WTC11 (cell line): ENCODE data around the gene NLRP7. TPM values are rescaled to one million over a fixed set of nuclear protein-coding genes. Genes with fewer than 3 reads are reported as not detected.
"Not testable (repeated sequence)": the region's sequence is repeated elsewhere in the genome, so short reads cannot be mapped to it uniquely, and the experiment has no call there.

ENCODE experiments used
- ATAC-seq: fragments of 200-7000 bp; cut with Tn5 transposase; 2 replicates; pipeline ENCODE4 v1.10.0; 2021; ENCODE audit warnings: mild to moderate bottlenecking, moderate library complexity
- Bru-seq: library from RNA; stranded (reverse); fragments of 400-500 nt; gene quantifications from one replicate; lab custom pipeline; 2021; lab: Mats Ljungman, UMichigan
- CTCF ChIA-PET: fragments of 300-600 bp; sonication (Branson Sonifier 250); formaldehyde crosslinking; loops from one replicate; lab custom pipeline; 2021; ENCODE audit warnings: antibody characterized with exemption; lab: Charles Lee
- POLR2A ChIA-PET: fragments of 350-600 bp; sonication (Branson Sonifier 250); formaldehyde crosslinking; loops from one replicate; lab custom pipeline; 2021; ENCODE audit warnings: antibody characterized with exemption; lab: Charles Lee
- DNase-seq: peaks from one replicate; pipeline ENCODE4 v3.0.0; 2021; ENCODE audit warnings: low spot score
- H3K27ac Mint-ChIP-seq: 2 replicates; pipeline ENCODE4 v1.8.0; 2021; ENCODE audit warnings: mixed read lengths
- H3K27me3 Mint-ChIP-seq: 2 replicates; pipeline ENCODE4 v1.8.0; 2021; ENCODE audit warnings: low read depth, mild to moderate bottlenecking, moderate library complexity, mixed read lengths
- H3K36me3 Mint-ChIP-seq: 2 replicates; pipeline ENCODE4 v1.8.0; 2021; ENCODE audit warnings: mixed read lengths
- H3K4me1 Mint-ChIP-seq: 2 replicates; pipeline ENCODE4 v1.8.0; 2022; ENCODE audit warnings: mixed read lengths
- H3K4me3 Mint-ChIP-seq: 2 replicates; pipeline ENCODE4 v1.8.0; 2021; ENCODE audit warnings: mild to moderate bottlenecking, moderate library complexity, mixed read lengths
- H3K9me3 Mint-ChIP-seq: 2 replicates; pipeline ENCODE4 v1.8.0; 2021; ENCODE audit warnings: mixed read lengths
- FOXJ3 ChIP-seq: sonication (generic); formaldehyde crosslinking; IDR thresholded peaks from 2 replicates; pipeline ENCODE4 v1.9.0; 2021; ENCODE audit warnings: missing genetic modification reagents, mild to moderate bottlenecking, borderline replicate concordance
- GTF2I ChIP-seq: fragments of 250-450 bp; sonication (Bioruptor Pico); conservative IDR thresholded peaks from 2 replicates; pipeline ENCODE4 v1.4.0; 2021; ENCODE audit warnings: mild to moderate bottlenecking
- JUN ChIP-seq: sonication (generic); formaldehyde crosslinking; IDR thresholded peaks from 2 replicates; pipeline ENCODE4 v1.8.0; 2023; ENCODE audit warnings: mild to moderate bottlenecking, missing genetic modification reagents
- MYBL2 ChIP-seq: sonication (generic); formaldehyde crosslinking; IDR thresholded peaks from 2 replicates; pipeline ENCODE4 v1.8.1; 2023; ENCODE audit warnings: mild to moderate bottlenecking, moderate library complexity, missing genetic modification reagents
- NFE2L1 ChIP-seq: sonication (generic); formaldehyde crosslinking; IDR thresholded peaks from 2 replicates; pipeline ENCODE4 v1.8.1; 2023; ENCODE audit warnings: missing genetic modification reagents
- NR2C2 ChIP-seq: sonication (generic); formaldehyde crosslinking; IDR thresholded peaks from 2 replicates; pipeline ENCODE4 v1.8.0; 2022; ENCODE audit warnings: mild to moderate bottlenecking, missing genetic modification reagents
- RORB ChIP-seq: fragments of 250-450 bp; sonication (Bioruptor Pico); IDR thresholded peaks from 2 replicates; pipeline ENCODE4 v1.9.0; 2021; ENCODE audit warnings: mild to moderate bottlenecking
- SMAD3 ChIP-seq: sonication (generic); formaldehyde crosslinking; IDR thresholded peaks from 2 replicates; pipeline ENCODE4 v1.8.0; 2022; ENCODE audit warnings: missing genetic modification reagents, mild to moderate bottlenecking, borderline replicate concordance
- SMAD4 ChIP-seq: sonication (generic); formaldehyde crosslinking; IDR thresholded peaks from 2 replicates; pipeline ENCODE4 v1.8.0; 2022; ENCODE audit warnings: mild to moderate bottlenecking, missing genetic modification reagents
- TCF7 ChIP-seq: sonication (generic); formaldehyde crosslinking; IDR thresholded peaks from 2 replicates; pipeline ENCODE4 v1.8.0; 2022; ENCODE audit warnings: mild to moderate bottlenecking, low read depth, missing genetic modification reagents, moderate library complexity
- TP53 ChIP-seq: sonication (generic); formaldehyde crosslinking; IDR thresholded peaks from 2 replicates; pipeline ENCODE4 v1.8.1; 2023; ENCODE audit warnings: mild to moderate bottlenecking, missing genetic modification reagents
- ZNF232 ChIP-seq: sonication (generic); formaldehyde crosslinking; IDR thresholded peaks from 2 replicates; pipeline ENCODE4 v1.8.0; 2022; ENCODE audit warnings: mild to moderate bottlenecking, missing genetic modification reagents
- ZNF317 ChIP-seq: sonication (generic); formaldehyde crosslinking; IDR thresholded peaks from 2 replicates; pipeline ENCODE4 v1.8.1; 2023; ENCODE audit warnings: low read depth, mild to moderate bottlenecking, moderate library complexity, missing genetic modification reagents, borderline replicate concordance
- ZNF396 ChIP-seq: fragments of 250-450 bp; sonication (Bioruptor Pico); IDR thresholded peaks from 2 replicates; pipeline ENCODE4 v1.8.0; 2021; ENCODE audit warnings: mild to moderate bottlenecking, moderate library complexity, borderline replicate concordance
- ZNF416 ChIP-seq: fragments of 250-450 bp; sonication (Bioruptor Pico); IDR thresholded peaks from 2 replicates; pipeline ENCODE4 v1.9.0; 2021; ENCODE audit warnings: mild to moderate bottlenecking, inconsistent platforms
- long read RNA-seq, 3 experiments: library from RNA in 1 of 3; library from capped mRNA in 1 of 3; library from polyadenylated mRNA in 1 of 3; unstranded in 2 of 3; stranded (forward) in 1 of 3; transcript quantifications; one replicate each; pipeline ENCODE4 v2.0.0, GENCODE V29; 2021
- total RNA-seq: library from RNA; stranded (reverse); gene quantifications from 3 replicates; pipeline ENCODE4 v1.2.3, GENCODE V29; 2021
- TF ChIP-seq, protein P1 (sequence below): sonication (generic); formaldehyde crosslinking; conservative IDR thresholded peaks from 2 replicates; pipeline ENCODE4 v1.8.1; 2022; ENCODE audit warnings: mild to moderate bottlenecking, missing genetic modification reagents
- TF ChIP-seq, protein P2 (sequence below): sonication (generic); formaldehyde crosslinking; IDR thresholded peaks from 2 replicates; pipeline ENCODE4 v1.8.1; 2022; ENCODE audit warnings: mild to moderate bottlenecking, moderate library complexity, missing genetic modification reagents
- TF ChIP-seq, protein P3 (sequence below): fragments of 250-450 bp; sonication (Bioruptor Pico); conservative IDR thresholded peaks from 2 replicates; pipeline ENCODE4 v1.9.0; 2021; ENCODE audit warnings: mild to moderate bottlenecking
- TF ChIP-seq, protein P4 (sequence below): sonication (generic); formaldehyde crosslinking; IDR thresholded peaks from 2 replicates; pipeline ENCODE4 v1.8.0; 2023; ENCODE audit warnings: missing genetic modification reagents
- TF ChIP-seq, protein P5 (sequence below): sonication (generic); formaldehyde crosslinking; IDR thresholded peaks from 2 replicates; pipeline ENCODE4 v1.8.0; 2022; ENCODE audit warnings: missing genetic modification reagents
- TF ChIP-seq, protein P6 (sequence below): sonication (generic); formaldehyde crosslinking; IDR thresholded peaks from 2 replicates; pipeline ENCODE4 v1.8.1; 2023; ENCODE audit warnings: mild to moderate bottlenecking, missing genetic modification reagents, moderate library complexity

NLRP7 gene
- total RNA-seq = 4.1 to 6.8 TPM (median 5.0 TPM) in 3 replicates
- Bru-seq, nascent RNA = percentile 12 among the genes with signal in this experiment
- long read RNA-seq, experiment 1, transcript NLRP7-209 (11 exons, 3,269 nt) = major isoform, 12 of 26 reads
- long read RNA-seq, experiment 1, transcript NLRP7-202 (10 exons, 3,250 nt) = minor isoform, 8 of 26 reads
- long read RNA-seq, experiment 1, partial matches to known transcripts = 5 of 26 reads
- long read RNA-seq, experiment 1, other reads (novel, unspliced or antisense) = 1 of 26 reads
- long read RNA-seq, experiment 2, partial matches to known transcripts = 3 of 5 reads
- long read RNA-seq, experiment 2, other reads (novel, unspliced or antisense) = 1 of 5 reads
- long read RNA-seq, experiment 3 = 0 reads

DNA sequence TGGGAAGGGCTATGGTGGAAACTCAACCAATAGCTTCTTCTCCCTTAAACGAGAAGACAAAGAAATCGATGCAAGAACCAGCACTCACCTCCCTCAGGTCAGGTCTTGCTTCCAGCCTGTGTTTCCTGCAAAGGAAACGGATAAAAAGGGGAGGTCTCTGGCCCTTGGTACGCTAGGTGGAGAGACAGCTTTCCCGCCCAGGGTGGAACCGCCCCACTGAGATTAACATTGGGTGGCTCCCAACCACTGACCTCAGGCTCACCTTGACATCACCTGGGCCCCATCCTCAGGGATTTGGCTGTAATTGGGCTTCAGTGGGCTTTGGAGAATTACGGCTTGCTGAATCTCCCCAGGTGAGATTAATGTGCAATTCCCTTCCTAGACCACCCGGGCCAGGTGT, at the start of gene NLRP7:
Gene NLRP7 (minus strand): TSS at position 150 of the 400 bp plus-strand sequence.
- Mint-ChIP-seq H3K4me3 (no peak within 1 kb of the TSS), H3K9me3 (no peaks in the 10 kb centered on the region), H3K36me3 (no peaks in the 10 kb centered on the region)
- POLR2A ChIA-PET = no interaction called here
- DNase-seq = peak; percentile 23
- TF ChIP-seq, protein P1, sequence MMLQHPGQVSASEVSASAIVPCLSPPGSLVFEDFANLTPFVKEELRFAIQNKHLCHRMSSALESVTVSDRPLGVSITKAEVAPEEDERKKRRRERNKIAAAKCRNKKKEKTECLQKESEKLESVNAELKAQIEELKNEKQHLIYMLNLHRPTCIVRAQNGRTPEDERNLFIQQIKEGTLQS (CRISPR knock-in tag) = no peak
- no peak for TF ChIP-seq RORB (CRISPR knock-in tag)
- TF ChIP-seq, protein P2, sequence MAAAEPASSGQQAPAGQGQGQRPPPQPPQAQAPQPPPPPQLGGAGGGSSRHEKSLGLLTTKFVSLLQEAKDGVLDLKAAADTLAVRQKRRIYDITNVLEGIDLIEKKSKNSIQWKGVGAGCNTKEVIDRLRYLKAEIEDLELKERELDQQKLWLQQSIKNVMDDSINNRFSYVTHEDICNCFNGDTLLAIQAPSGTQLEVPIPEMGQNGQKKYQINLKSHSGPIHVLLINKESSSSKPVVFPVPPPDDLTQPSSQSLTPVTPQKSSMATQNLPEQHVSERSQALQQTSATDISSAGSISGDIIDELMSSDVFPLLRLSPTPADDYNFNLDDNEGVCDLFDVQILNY = no peak
- TF ChIP-seq, all 79 proteins: peak for 0
- ATAC-seq = peak; percentile 72
- Mint-ChIP-seq H3K27ac (no peak within 1 kb of the TSS), H3K27me3 (no peaks in the 10 kb centered on the region), H3K4me1 (peaks cover 22% of the 10 kb centered on the region)
- CTCF ChIA-PET = interaction anchor here (0.6 kb wide), 1 partner anchor 852 kb away, joined by 3 read pairs; no protein-coding TSS in a partner anchor

DNA sequence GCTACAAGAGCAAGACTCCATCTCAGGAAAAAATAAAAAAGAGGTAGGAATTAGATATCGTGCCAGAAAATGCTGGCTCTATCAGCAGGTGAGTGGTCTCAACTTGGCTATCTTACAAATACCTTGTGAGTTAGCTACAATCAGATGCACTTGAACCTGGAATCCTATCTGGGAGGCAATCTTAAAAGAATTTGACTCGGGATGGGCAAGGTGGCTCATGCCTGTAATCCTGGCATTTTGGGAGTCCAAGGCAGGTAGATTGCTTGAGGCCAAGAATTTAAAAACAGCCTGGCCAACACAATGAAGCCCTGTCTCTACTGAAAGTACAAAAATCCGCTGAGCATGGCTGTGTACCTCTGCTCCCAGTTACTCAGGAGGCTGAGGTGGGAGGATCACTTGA, 48.2 kb upstream of the NLRP7 start:
- TF ChIP-seq TCF7 (CRISPR knock-in tag) (no peak), SMAD4 (CRISPR knock-in tag) (no peak), JUN (CRISPR knock-in tag) (no peak), FOXJ3 (no peak), NFE2L1 (CRISPR knock-in tag) (no peak), NR2C2 (CRISPR knock-in tag) (no peak), SMAD3 (CRISPR knock-in tag) (no peak), ZNF317 (CRISPR knock-in tag) (no peak), MYBL2 (CRISPR knock-in tag) (no peak), GTF2I (CRISPR knock-in tag) (no peak), TP53 (CRISPR knock-in tag) (no peak), ZNF232 (no peak), ZNF396 (no peak), ZNF416 (no peak)
- TF ChIP-seq, protein P3, sequence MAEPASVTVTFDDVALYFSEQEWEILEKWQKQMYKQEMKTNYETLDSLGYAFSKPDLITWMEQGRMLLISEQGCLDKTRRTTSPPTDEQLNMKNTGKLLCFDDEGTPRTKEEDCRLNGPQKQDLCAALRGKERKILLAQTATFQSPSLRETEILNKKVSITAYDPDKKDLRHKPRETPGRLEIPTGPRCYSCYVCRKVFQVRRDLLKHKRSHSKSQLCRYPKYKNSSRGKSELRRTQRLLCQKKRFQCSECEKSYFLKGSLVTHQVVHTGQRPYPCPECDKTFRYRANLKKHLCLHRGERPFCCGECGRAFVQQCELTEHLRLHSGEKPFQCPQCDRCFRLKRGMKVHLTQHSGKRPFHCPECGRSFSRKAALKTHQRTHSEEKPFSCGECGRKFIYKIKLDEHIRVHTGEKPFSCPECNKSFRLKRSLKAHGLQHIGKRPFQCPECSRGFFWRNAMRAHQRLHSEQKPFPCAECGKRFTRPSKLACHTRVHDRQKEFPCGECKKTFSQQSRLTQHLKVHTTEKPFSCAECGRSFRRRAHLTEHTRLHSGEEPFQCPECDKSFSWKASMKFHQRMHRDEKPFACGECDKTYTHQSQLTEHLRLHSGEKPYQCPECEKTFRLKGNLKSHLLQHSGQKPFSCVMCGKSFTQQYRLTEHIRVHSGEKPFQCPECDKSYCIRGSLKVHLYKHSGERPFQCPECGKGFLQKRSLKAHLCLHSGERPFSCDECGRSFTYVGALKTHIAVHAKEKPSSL = no peak
- TF ChIP-seq, protein P4, sequence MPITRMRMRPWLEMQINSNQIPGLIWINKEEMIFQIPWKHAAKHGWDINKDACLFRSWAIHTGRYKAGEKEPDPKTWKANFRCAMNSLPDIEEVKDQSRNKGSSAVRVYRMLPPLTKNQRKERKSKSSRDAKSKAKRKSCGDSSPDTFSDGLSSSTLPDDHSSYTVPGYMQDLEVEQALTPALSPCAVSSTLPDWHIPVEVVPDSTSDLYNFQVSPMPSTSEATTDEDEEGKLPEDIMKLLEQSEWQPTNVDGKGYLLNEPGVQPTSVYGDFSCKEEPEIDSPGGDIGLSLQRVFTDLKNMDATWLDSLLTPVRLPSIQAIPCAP (CRISPR knock-in tag) = no peak
- TF ChIP-seq, protein P1 (CRISPR knock-in tag) = no peak
- TF ChIP-seq, protein P5, sequence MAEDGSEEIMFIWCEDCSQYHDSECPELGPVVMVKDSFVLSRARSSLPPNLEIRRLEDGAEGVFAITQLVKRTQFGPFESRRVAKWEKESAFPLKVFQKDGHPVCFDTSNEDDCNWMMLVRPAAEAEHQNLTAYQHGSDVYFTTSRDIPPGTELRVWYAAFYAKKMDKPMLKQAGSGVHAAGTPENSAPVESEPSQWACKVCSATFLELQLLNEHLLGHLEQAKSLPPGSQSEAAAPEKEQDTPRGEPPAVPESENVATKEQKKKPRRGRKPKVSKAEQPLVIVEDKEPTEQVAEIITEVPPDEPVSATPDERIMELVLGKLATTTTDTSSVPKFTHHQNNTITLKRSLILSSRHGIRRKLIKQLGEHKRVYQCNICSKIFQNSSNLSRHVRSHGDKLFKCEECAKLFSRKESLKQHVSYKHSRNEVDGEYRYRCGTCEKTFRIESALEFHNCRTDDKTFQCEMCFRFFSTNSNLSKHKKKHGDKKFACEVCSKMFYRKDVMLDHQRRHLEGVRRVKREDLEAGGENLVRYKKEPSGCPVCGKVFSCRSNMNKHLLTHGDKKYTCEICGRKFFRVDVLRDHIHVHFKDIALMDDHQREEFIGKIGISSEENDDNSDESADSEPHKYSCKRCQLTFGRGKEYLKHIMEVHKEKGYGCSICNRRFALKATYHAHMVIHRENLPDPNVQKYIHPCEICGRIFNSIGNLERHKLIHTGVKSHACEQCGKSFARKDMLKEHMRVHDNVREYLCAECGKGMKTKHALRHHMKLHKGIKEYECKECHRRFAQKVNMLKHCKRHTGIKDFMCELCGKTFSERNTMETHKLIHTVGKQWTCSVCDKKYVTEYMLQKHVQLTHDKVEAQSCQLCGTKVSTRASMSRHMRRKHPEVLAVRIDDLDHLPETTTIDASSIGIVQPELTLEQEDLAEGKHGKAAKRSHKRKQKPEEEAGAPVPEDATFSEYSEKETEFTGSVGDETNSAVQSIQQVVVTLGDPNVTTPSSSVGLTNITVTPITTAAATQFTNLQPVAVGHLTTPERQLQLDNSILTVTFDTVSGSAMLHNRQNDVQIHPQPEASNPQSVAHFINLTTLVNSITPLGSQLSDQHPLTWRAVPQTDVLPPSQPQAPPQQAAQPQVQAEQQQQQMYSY (CRISPR knock-in tag) = no peak
- TF ChIP-seq, protein P6, sequence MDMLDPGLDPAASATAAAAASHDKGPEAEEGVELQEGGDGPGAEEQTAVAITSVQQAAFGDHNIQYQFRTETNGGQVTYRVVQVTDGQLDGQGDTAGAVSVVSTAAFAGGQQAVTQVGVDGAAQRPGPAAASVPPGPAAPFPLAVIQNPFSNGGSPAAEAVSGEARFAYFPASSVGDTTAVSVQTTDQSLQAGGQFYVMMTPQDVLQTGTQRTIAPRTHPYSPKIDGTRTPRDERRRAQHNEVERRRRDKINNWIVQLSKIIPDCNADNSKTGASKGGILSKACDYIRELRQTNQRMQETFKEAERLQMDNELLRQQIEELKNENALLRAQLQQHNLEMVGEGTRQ (CRISPR knock-in tag) = no peak

DNA sequence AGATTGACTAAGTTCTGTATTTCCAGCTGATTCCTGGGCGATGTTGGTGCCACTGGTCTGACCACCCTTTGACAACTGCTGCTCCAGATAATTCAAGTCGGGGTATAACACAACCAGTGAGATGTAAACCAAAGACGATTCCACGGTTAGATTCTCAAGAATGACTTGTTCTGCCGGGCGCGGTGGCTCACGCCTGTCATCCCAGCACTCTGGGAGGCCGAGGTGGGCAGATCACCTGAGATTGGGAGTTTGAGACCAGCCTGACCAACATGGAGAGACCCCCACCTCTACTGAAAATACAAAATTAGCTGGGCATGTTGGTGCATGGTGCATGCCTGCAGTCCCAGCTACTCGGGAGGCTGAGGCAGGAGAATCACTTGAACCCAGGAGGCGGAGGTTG, 42.2 kb upstream of the NLRP7 start:
- H3K27me3 Mint-ChIP-seq = peaks cover 21% of the 10 kb centered on the region
- DNase-seq, H3K27ac Mint-ChIP-seq, H3K4me3 Mint-ChIP-seq, POLR2A ChIA-PET, CTCF ChIA-PET, H3K4me1 Mint-ChIP-seq, H3K36me3 Mint-ChIP-seq, H3K9me3 Mint-ChIP-seq, ATAC-seq: not testable (repeated sequence)

More for the DNA sequence above, 48.2 kb upstream of the NLRP7 start:
- POLR2A ChIA-PET = interaction anchor here (0.6 kb wide), 1 partner anchor 508 kb away, joined by 5 read pairs; no protein-coding TSS in a partner anchor
- no peak for DNase-seq
- no peak overlapping the region for H3K27ac Mint-ChIP-seq
- peaks cover 6% of the 10 kb centered on the region for H3K36me3 Mint-ChIP-seq
- H3K4me1 Mint-ChIP-seq = no peaks in the 10 kb centered on the region
- H3K9me3 Mint-ChIP-seq = peaks cover 9% of the 10 kb centered on the region
- ATAC-seq = no peak
- CTCF ChIA-PET = no interaction called here
- no peak overlapping the region for H3K4me3 Mint-ChIP-seq
- H3K27me3 Mint-ChIP-seq = peaks cover 22% of the 10 kb centered on the region

DNA sequence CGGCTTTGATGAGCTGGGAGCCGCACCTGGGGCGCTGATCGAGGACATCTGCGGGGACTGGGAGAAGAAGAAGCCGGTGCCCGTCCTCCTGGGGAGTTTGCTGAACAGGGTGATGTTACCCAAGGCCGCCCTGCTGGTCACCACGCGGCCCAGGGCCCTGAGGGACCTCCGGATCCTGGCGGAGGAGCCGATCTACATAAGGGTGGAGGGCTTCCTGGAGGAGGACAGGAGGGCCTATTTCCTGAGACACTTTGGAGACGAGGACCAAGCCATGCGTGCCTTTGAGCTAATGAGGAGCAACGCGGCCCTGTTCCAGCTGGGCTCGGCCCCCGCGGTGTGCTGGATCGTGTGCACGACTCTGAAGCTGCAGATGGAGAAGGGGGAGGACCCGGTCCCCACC, 35.2 kb upstream of the NLRP7 start:
- peaks cover 14% of the 10 kb centered on the region for H3K27me3 Mint-ChIP-seq
- H3K4me3 Mint-ChIP-seq, H3K9me3 Mint-ChIP-seq, H3K4me1 Mint-ChIP-seq, H3K27ac Mint-ChIP-seq, H3K36me3 Mint-ChIP-seq, POLR2A ChIA-PET, CTCF ChIA-PET: not testable (repeated sequence)
- DNase-seq = peak; percentile 14
- ATAC-seq = peak; percentile 59
